Adipocyte (in vitro differentiated cells): ENCODE data around the gene POMP.

Experiments used
- DNase-seq: peaks from one replicate; pipeline ENCODE4 v3.0.0-alpha.2; 2015; ENCODE audit warnings: low read depth
- H3K27me3 ChIP-seq: replicated peaks from 2 replicates; pipeline ENCODE4 v1.7.0; 2013; ENCODE audit warnings: mild to moderate bottlenecking, low read length, moderate library complexity; ENCODE audit not compliant: control insufficient read depth, insufficient read depth
- H3K36me3 ChIP-seq: 2 replicates; pipeline ENCODE4 v1.7.0; 2013; ENCODE audit warnings: low read length, mild to moderate bottlenecking, moderate library complexity; ENCODE audit not compliant: control insufficient read depth, insufficient read depth, severe bottlenecking
- H3K4me1 ChIP-seq: 2 replicates; pipeline ENCODE4 v1.7.0; 2013; ENCODE audit warnings: mild to moderate bottlenecking, low read length, moderate library complexity; ENCODE audit not compliant: control insufficient read depth, insufficient read depth
- H3K4me3 ChIP-seq: 2 replicates; pipeline ENCODE4 v1.7.0; 2013; ENCODE audit warnings: mild to moderate bottlenecking, low read length, moderate library complexity
- H3K9ac ChIP-seq: 2 replicates; pipeline ENCODE4 v1.7.0; 2013; ENCODE audit warnings: mild to moderate bottlenecking, low read length, moderate library complexity
- H3K9me3 ChIP-seq: 2 replicates; pipeline ENCODE4 v1.7.0; 2013; ENCODE audit warnings: mild to moderate bottlenecking, low read length, moderate library complexity; ENCODE audit not compliant: control insufficient read depth

The POMP gene

GRCh38 chr13:28704282-28704681 lies 45.4 kb downstream of the POMP start:
- no peaks in the 10 kb centered on the region for H3K27me3 ChIP-seq
- peaks cover 13% of the 10 kb centered on the region for H3K4me1 ChIP-seq
- H3K4me3 ChIP-seq, result no peak overlapping the region
- H3K9ac ChIP-seq, result no peak overlapping the region
- DNase-seq, result no peak
- no peaks in the 10 kb centered on the region for H3K9me3 ChIP-seq
- H3K36me3 ChIP-seq, result peaks cover 21% of the 10 kb centered on the region

- peaks cover 17% of the 10 kb centered on the region for H3K36me3 ChIP-seq
- no peak for DNase-seq
- H3K4me1 ChIP-seq, result peaks cover 13% of the 10 kb centered on the region
- H3K9ac ChIP-seq, result no peak overlapping the region
- no peaks in the 10 kb centered on the region for H3K9me3 ChIP-seq
- H3K4me3 ChIP-seq, result no peak overlapping the region
- no peaks in the 10 kb centered on the region for H3K27me3 ChIP-seq
These were observed 46.0 kb downstream of the POMP start for GRCh38 chr13:28704919-28705318.

GRCh38 chr13:28705461-28706083 lies 46.6 kb downstream of the POMP start:
- H3K36me3 ChIP-seq, result peaks cover 10% of the 10 kb centered on the region
- no peak overlapping the region for H3K9ac ChIP-seq
- DNase-seq, result peak; percentile 53
- H3K9me3 ChIP-seq, result no peaks in the 10 kb centered on the region
- no peaks in the 10 kb centered on the region for H3K27me3 ChIP-seq
- H3K4me3 ChIP-seq, result no peak overlapping the region
- H3K4me1 ChIP-seq, result peaks cover 13% of the 10 kb centered on the region

GRCh38 chr13:28707629-28708427 lies 48.9 kb downstream of the POMP start:
- Histone ChIP-seq H3K9me3 (no peaks in the 10 kb centered on the region), H3K9ac (no peak overlapping the region), H3K36me3 (no peaks in the 10 kb centered on the region), H3K4me1 (peaks cover 13% of the 10 kb centered on the region), H3K27me3 (no peaks in the 10 kb centered on the region), H3K4me3 (no peak overlapping the region)
- peak; percentile 91 for DNase-seq

GRCh38 chr13:28710161-28710560 lies 51.2 kb downstream of the POMP start:
- no peaks in the 10 kb centered on the region for H3K27me3 ChIP-seq
- H3K4me3 ChIP-seq, result no peak overlapping the region
- peaks cover 12% of the 10 kb centered on the region for H3K4me1 ChIP-seq

GRCh38 chr13:28714651-28715050 lies 55.7 kb downstream of the POMP start:
- Histone ChIP-seq H3K36me3 (no peaks in the 10 kb centered on the region), H3K4me1 (peaks cover 25% of the 10 kb centered on the region), H3K9ac (no peak overlapping the region), H3K4me3 (no peak overlapping the region), H3K9me3 (no peaks in the 10 kb centered on the region), H3K27me3 (no peaks in the 10 kb centered on the region)
- no peak for DNase-seq

More at GRCh38 chr13:28710161-28710560, 51.2 kb downstream of the POMP start:
- DNase-seq, result no peak
- no peak overlapping the region for H3K9ac ChIP-seq
- no peaks in the 10 kb centered on the region for H3K9me3 ChIP-seq
- no peaks in the 10 kb centered on the region for H3K36me3 ChIP-seq

GRCh38 chr13:28716511-28716910 lies 57.6 kb downstream of the POMP start:
- H3K36me3 ChIP-seq, result no peaks in the 10 kb centered on the region
- no peaks in the 10 kb centered on the region for H3K27me3 ChIP-seq
- DNase-seq, result peak; percentile 33
- peaks cover 25% of the 10 kb centered on the region for H3K4me1 ChIP-seq
- no peak overlapping the region for H3K4me3 ChIP-seq
- H3K9me3 ChIP-seq, result no peaks in the 10 kb centered on the region
- no peak overlapping the region for H3K9ac ChIP-seq

GRCh38 chr13:28717170-28717569 lies 58.2 kb downstream of the POMP start:
- Histone ChIP-seq H3K9me3 (no peaks in the 10 kb centered on the region), H3K27me3 (no peaks in the 10 kb centered on the region), H3K36me3 (no peaks in the 10 kb centered on the region), H3K4me1 (peaks cover 25% of the 10 kb centered on the region), H3K4me3 (peak overlapping the region; percentile 87), H3K9ac (no peak overlapping the region)
- DNase-seq, result no peak

GRCh38 chr13:28718196-28718542 lies 59.2 kb downstream of the POMP start:
- peak; percentile 58 for DNase-seq
- peak overlapping the region; percentile 82 for H3K9ac ChIP-seq
- H3K4me3 ChIP-seq, result peak overlapping the region; percentile 87
- no peaks in the 10 kb centered on the region for H3K36me3 ChIP-seq
- no peaks in the 10 kb centered on the region for H3K9me3 ChIP-seq
- no peaks in the 10 kb centered on the region for H3K27me3 ChIP-seq
- H3K4me1 ChIP-seq, result peaks cover 25% of the 10 kb centered on the region

- Histone ChIP-seq H3K4me1 (peaks cover 25% of the 10 kb centered on the region), H3K9ac (peak within 1 kb of the TSS; percentile 82), H3K27me3 (no peaks in the 10 kb centered on the region), H3K36me3 (no peaks in the 10 kb centered on the region), H3K4me3 (peak within 1 kb of the TSS; percentile 87), H3K9me3 (no peaks in the 10 kb centered on the region)
- peak; percentile 98 for DNase-seq
These were observed 59.8 kb downstream of the POMP start, which contains the start of gene SLC46A3 for GRCh38 chr13:28718543-28719226. SLC46A3 (minus strand) TSS chr13:28718970; CDS start chr13:28717998, 972 bp downstream.
